Fibroblast of peridontal ligament (primary cell): ENCODE measurements around the gene COL4A4.
A peak's percentile ranks its signal among the peaks of the same experiment; 100 is the strongest.
"Not testable (repeated sequence)": the region's sequence is repeated elsewhere in the genome, so short reads cannot be mapped to it uniquely, and the experiment has no call there.

Source experiments
- DNase-seq: peaks from one replicate; pipeline ENCODE4 v3.0.0-alpha.2; 2010; ENCODE audit errors: extremely low read depth

Gene COL4A4

DNA sequence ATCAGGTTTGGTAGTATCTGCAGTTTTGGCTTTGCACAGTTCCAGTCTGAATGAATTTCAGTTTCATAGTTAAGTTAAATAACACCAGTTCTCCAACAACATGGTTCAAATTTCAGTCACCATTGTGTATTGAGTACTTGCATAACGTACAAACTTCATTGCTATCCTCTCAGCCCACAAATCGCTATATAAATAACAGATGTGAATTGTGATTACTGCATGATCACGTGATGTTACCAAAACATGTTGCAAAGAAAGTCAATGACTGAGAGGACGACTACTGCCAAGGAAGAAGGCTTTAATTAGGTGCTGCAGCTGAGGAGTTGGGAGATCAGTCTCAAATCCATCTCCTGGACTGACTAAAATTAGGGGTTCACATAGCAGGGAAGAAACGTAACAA lies 48.2 kb downstream of the COL4A4 start:
- DNase-seq, result peak; percentile 95

DNA sequence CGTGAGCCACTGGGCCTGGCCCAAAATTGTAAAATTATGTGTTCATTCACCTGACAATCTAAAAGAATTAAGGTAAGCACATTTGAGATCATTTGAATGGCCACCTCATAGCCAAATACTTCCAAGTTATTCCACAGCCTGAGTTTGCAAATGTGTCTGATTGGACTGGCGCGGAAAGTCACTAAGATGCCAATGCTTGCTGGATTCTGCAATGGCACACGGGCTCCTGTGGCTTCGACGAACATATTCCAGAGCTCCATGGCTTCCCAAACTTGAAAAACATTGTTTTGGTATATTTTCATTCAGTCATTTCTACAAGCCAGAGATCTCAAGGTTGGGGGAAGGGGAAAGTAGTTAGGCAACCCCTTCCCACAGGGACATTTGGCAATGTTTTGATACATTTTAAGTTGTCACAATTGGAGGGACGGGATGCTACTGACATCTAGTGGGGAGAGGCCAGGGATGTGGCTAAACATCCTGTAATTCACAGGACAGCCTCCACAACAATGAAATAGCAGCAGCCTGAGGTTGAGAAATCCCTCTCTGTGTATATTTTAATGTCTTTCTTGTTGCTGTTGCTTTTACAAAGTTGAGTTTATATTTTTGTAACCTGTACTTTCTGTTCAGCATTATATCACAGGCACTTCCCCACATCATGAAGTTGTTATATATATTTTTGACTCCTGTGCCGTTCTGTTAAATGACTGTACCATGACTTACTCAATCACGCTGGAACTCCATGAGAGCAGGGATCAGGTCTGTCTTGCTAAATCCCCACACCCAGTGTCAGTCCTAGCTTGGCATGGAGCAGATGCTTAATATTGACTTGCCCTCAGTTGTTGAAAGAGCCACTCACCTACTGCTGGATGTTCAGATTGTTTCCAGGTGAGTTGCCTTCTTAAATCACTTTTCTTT lies 56.9 kb downstream of the COL4A4 start:
- peak; percentile 82 for DNase-seq

DNA sequence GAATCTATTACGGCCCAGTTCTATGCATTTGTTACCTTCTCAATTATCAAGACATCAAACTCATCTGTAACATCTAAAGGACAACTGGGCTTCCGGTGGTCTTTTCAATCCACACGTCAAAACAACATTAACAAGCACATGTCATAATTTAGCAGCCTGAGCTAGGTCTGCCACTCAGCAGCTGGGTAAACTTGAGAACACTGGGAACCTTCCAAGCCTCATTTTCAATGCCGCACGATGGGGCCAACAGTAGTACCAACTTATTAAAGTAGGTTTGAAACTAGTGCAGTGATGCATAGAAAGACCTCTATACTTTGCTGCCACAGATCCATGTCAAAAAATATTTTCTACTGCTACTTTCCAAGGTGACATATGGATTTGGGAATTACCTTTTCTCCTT lies 60.4 kb downstream of the COL4A4 start:
- DNase-seq, result no peak

DNA sequence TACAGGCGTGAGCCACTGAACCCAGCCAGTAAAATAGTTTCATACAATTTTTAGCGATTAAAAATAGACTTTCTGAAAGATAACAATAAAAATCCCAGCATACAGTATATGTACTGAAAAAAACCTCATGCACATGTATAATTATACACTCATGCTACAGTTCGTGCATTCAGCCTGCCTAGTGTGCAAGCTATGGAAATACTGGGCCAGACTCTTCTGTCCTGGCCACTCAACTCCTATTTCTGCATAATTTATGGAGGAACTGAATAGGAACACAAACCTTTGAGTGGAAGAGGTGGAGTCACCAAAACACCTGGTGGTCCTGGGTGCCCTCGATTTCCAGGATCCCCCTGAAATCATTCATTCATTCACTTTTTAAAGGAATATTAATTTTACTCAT lies 64.7 kb downstream of the COL4A4 start:
- DNase-seq, result no peak

DNA sequence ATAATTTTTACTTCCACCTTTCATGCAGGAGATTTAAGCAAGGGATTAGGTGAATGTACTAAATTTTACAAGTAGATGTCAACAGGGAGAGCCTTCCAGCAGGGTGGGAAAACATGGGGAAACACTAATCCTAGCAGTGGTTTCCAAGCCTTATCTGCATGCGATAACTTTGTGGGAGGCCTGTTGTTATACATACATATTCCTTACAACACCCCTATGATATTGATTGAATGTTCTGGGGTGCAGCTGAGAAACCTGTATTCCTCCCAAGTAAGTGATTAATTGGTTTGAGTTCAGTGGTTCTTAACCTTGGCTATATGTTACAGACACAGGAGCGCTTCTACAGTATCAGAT lies 65.9 kb downstream of the COL4A4 start:
- no peak for DNase-seq

DNA sequence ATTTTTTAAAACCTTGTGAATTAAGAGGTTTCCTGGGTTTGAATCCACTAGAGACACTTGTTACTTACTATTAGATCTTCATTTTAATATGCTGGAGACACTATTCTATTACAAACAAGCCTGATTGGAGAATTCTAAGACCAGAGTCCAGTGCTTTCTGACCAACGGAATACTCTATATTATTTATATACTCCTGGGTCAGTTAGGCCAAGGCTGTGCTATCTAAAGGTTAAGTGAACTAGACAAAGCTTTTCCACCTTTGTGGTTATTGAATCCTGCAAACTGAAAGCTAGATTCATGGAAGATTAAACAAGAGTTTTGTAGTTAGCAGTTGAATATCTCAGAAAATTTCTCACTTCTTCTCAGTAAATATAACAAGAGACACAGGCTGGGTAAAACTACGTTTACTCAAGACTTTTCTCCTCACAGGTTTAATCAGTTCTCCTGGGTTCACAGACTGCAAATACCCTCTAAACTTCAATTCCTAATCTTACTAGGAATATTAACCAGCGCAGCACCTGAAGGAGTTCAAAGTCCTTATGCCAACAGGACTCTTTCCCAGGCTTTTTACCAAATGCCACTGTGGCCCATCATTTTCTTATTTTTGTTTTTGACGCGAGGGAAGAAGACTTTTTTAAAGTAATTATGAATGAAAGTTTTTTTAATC lies 66.4 kb downstream of the COL4A4 start:
- no peak for DNase-seq

DNA sequence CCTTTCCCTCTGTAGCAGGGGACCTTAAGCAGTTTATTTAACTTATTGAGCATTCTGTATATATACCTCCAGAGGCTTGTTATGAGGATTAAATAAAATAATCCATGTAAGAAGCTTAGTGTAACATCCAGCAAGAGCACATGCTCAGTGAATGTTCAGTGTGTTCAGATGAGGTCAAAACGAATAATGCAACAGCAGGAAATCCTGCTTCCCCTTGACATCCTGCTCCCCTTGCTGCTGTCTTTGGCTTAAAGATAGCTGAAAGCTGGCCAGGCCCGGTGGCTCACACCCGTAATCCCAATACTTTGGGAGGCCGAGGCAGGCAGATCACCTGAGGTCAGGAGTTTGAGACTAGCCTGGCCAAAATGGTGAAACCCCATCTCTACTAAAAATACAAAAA lies 68.7 kb downstream of the COL4A4 start:
- DNase-seq, result no peak

DNA sequence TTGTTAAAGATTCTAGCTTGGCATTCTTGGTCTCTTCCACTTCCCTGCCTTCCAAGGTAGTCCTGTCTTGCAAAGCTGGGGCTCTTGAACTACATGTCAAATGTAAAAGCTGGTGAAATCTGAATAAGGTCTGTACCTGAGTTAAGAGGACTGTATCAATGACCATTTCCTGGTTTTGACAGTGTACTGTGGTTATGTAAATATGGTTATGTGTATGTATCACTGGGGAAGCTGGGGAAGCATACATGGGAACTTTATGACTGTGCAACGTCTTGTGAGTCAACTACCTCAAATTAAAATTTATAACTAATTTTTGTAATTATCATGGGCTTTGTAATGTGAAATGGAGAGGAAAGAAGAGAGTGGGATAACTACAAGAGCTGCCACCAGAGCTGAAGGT lies 81.7 kb downstream of the COL4A4 start:
- no peak for DNase-seq

DNA sequence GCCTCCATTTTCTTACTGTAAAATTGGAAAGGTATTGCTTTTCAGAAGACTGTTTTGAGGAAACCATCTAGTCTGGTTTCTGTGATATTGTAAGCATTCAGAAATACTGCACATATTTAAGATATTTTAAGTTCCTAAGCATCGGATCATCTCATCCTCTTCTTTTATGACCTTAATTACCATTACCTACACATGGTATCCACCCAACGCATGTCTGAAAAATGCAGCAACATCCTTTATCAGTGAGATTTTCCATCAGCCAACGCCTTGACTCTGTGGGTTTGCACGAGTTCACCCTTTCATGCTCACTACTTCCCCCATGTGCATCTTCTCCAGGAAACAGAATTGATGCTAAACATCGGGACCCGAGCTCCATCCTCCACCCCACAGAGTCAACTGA lies 84.3 kb downstream of the COL4A4 start:
- DNase-seq, result no peak

DNA sequence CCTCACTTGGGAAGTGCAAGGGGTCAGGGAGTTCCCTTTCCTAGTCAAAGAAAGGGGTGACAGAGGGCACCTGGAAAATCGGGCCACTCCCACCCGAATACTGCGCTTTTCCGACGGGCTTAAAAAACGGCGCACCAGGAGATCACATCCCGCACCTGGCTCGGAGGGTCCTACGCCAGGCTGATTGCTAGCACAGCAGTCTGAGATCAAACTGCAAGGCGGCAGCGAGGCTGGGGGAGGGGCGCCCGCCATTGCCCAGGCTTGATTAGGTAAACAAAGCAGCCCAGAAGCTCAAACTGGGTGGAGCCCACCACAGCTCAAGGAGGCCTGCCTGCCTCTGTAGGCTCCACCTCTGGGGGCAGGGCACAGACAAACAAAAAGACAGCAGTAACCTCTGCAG lies 98.9 kb downstream of the COL4A4 start:
- not testable (repeated sequence) for DNase-seq

DNA sequence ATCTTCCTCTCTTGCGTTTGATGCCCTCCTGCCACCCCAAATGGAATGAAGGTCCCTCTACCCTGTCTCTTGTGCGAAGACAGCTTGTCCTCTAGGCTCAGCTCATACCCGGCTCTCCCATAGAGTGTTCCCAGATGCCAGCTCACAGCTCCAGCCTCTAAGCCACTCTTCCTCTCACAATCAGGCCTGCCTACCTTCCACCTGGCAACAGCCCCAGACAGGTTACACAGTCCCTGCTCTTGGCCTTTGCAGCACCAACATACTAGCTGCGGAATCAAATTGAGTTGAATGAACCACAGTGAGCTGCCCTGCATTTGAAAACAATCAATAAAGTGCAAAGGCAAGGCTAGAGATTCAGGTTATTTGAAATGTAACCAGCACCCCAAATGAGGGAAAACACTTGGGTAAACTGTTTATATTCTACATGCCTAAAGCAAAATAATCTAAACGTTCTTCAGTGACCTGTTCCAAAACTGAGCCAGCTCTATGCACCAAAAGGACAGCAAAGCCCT lies 105.1 kb downstream of the COL4A4 start:
- DNase-seq, result no peak

DNA sequence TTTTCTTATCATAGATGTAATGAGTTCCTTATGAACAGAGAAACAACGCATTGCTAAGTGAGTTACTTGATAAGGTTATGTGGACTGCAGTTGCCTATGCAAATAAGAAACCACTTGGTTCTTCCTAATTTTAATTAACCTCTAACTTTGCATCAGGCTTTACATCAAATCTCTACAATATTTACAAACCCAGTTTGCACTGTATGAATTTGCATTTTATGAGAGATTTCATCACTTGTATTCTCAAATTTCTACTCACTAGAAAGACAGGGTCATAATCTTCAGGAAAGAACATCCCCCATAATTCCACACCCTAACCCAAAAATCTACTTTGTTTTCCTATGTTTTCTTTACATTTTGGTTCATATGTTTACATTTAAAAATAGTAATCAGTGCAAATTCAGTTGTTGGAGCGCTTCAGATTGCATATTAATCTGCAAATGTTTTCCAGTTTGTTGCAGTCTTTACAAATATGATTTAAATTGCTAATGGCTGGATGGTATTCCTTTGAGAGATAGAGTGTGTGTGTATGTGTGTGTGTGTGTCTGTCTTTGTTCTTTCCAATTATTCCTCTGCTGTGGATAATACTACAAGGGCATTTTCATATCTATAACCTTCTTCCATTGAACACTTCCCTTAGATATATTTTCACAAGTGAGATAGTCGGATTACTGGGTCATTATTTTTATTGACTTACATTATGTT lies 106.1 kb downstream of the COL4A4 start:
- no peak for DNase-seq

DNA sequence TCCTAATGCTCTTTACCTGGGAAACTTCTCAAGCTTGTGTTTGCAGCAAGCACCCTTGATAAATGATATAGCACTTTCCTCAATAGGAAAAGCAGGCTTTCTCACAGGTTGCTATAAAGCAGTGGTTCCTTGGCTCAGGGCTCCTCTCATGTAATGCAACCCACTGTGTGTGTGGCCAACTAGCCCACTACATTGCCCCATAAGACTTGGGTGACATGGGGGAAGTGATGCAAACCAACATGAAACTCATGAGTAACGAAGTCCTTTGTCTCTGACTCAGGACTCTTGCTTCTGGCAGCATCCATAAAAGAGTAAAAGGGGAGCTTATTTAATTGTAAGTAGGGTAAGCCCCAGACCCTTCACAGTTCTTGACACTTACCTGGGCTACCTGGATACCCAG lies 106.9 kb downstream of the COL4A4 start:
- no peak for DNase-seq

DNA sequence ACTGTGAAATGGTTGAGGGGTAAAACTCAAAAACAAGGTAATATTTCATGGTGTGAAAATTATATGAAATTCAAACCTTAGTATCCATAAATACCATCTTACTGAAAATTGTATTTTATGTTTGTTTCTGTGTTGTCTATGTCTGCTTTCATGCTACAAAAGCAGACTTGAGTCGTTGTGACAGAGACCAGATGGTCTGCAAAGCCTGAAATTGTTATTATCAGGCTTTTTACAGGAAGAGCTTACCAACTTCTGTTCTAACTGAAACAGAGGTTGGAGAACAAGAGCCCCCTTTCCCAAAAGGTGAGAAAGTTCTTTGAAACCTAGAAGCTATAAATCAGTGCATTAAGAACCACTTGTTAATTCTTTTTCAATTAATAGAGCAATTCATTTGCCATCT lies 110.0 kb downstream of the COL4A4 start:
- no peak for DNase-seq

DNA sequence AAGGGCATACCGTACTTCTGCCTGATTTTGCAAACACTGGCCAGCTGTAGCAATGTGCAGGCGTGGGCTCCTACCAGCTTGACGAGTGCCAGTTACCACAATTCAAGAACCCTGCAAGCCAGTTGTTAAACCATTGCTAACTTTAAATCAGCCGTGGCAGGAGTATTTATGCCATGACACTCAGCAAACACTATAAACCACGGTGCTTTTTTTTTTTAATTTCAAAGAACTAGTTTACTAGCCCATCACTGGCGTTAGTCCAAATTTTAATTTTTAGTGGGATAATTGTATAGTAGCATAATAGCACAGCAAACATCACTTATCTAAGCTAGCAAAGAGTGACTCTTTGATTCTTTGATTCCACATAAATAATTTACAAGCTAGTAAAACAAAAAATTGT lies 111.1 kb downstream of the COL4A4 start:
- no peak for DNase-seq

DNA sequence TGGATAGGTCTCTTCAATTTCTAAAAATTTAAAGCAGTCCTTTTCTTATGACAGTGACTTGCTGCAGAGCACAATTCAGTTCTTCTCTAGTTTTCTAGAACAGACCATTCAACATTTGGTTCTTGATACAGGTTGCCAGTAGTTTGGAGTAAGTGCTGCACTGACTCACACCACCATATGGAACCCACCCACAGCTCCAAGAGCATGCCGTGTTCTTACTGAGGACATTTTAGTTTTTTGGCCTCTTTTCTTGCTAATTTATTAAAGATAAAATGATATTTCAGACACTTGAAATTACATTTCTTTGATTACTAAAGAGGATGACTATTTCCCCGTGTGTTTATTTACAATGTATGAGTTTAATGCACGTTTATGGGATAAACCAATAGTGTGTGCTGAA lies 120.0 kb downstream of the COL4A4 start:
- no peak for DNase-seq

DNA sequence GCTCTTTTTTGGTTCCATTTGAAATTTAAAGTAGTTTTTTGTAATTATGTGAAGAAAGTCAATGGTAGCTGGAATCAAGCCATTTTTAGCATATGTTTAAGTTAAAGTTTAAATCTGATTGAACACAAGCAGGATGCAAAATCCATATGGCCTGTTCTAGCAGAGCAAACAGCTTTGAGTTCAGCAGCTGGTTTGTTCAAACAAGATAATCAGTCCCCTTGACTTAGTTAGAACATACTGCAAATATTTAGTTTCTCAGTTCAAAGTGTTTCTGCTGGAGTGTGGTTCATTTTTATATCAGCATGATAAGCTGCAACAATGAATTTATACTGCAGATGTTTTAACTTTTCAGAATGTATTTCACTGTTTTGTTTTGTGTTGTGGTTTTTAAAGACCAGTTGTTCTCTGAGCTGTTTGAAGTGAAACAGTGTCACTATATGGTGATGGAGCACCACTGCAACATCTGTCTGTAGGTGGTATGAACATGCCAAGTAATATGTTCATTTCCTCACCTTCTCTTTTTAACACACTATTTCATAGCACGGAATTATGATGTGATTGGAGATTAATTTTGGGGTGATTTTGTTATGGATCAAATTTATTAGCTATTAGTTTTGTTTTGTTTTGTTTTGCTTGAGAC lies 125.3 kb downstream of the COL4A4 start:
- no peak for DNase-seq

DNA sequence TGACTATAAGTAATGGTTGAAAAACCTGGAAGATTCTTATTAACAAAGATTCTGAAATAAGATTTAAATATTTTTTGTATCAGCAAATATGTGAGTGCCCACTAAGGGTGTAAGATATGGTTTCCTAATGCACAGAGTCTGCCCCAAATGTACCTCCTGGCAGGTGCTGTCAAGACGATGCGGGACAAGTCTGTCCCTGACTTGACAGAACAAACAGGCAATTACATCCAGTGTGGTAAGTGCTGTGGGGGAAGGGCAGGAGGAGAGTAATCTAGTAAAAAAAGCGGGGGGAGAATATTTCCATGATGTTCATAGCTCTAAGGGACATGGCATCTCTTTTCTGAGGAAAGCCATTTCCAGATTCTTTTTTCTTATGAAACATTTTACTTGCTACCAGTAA lies 127.5 kb downstream of the COL4A4 start:
- DNase-seq, result no peak

DNA sequence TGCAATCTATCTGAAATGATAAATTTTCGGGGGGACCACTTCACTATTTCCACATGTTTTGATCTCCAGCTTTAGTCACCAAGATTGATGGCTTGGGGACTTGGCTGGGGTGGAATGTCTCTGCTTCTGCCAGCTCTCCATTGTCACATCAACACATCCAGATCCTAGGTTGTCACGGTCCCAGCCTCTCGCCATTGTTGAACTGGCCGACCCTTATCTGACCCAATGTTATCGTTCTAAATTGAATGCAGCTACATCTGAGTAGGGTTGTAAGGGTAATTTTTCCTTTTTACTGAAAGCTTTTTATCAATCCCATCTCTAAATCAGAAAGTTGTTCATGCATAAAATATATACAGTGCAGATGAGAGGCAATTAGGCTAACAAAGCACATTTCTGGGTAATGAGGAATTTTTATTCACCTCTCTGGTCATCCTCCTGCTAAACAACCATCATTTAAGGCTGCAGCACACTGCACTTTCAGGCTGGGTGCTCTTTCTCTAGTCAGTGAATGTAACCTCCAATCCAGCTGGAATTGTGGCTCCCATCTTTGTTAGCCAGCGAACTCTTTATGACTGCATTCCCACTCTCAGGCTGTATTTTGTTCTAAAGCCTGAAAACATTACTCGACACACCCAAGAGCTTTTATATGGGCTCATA lies 128.2 kb downstream of the COL4A4 start:
- DNase-seq, result no peak

DNA sequence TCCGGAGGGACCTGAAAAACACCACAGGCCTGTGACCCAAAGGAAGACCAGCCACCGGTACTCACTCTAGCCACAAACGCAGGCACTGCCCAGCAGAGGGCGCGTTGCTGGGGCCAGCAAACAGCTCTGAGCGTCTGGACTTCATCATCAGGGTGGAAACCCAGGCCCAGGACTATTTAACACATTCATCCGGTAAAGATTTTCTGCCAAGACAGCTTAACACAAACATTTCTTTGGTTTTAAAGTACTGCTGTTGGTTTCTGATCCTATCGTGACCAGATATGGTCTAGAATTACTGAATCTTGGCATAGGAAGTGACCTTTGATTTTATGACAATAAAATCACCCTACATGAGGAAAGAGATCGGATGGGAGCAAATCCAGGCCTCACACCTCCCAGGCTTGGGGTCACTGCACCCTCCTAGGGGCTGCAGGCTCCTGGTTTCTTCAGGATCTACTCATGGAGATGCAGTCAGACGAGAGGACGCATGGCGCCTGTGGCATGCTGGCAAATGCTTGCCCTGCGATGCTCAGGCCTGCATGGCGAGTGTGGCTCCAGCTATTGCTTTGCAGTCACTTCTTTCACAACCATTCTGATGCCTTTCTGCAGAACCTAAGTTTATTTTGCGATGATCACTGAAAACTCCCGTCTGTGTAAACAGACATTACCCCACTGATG lies 130.4 kb downstream of the COL4A4 start:
- peak; percentile 54 for DNase-seq

DNA sequence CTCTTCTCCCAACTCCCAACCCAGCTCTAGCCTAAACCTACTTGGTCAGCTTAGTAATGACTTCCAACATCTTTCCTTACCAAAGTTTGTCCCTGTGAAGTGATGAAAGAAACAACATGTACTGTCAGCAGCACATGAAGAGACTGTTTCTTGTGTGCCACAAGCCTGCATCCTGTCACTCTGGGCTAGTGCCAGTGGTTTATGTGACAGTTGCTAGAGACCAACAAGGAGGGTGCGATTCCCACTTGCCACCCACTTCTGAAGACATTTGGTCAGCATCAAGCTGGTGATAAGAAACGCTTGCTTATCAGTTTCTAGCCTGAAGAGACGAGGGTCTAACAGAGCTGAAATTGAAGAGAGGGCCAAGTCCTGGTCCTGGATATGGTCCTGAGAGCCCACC lies 132.6 kb downstream of the COL4A4 start:
- DNase-seq, result no peak
